Melanocyte of skin (primary cell): Measurements from ENCODE around the gene ALG12. TPM values are rescaled to one million over a fixed set of nuclear protein-coding genes. Genes with fewer than 3 reads are reported as not detected.

Experiments
- small RNA-seq, 2 donors: library from RNA; depleted of rRNA; stranded (forward); fragments of <200 nt; gene quantifications; one replicate each; pipeline ENCODE3, GENCODE V24; 2012
- total RNA-seq, 2 donors: library from RNA; depleted of rRNA; stranded (reverse); fragments of >200 nt; gene quantifications; 2 replicates each; pipeline ENCODE4 v1.2.3, GENCODE V29; 2012

ALG12 gene
- total RNA-seq = 10 to 100 TPM; 25.5 to 35.0 TPM

GRCh38 chr22:49917974-49918910 is at the start of gene ALG12, which contains the start of gene CRELD2:
TSS of gene ALG12 (minus strand) at chr22:49918438. CDS start at chr22:49913765, 4,673 bp downstream.
TSS of gene CRELD2 (plus strand) at chr22:49918634. CDS start at chr22:49918770, 136 bp downstream.

GRCh38 chr22:49960159-49961004 is 42.1 kb upstream of the ALG12 start, which contains the start of gene PIM3:
TSS of gene PIM3 (plus strand) at chr22:49960772. CDS start at chr22:49960948, 176 bp downstream.

GRCh38 chr22:49852898-49853894 is 65.0 kb downstream of the ALG12 start, which contains the start of gene ZBED4:
TSS of gene ZBED4 (plus strand) at chr22:49853844. CDS start at chr22:49883663, 29,819 bp downstream.

Small RNA genes lying within 50 kb of the gene (small RNA-seq; reads per million reads assigned to genes)
- gene MIR6821 = 0.12 to 0.43 reads per million in 2 donors

Other genes starting within 250 kb of the ALG12 start
- gene BRD1, start 90.6 kb downstream of the ALG12 start, total RNA-seq = 10 to 100 TPM; 28.6 to 33.4 TPM
- gene ZBED4, start 64.6 kb downstream of the ALG12 start, total RNA-seq = 10 to 100 TPM; 15.8 to 18.3 TPM
- gene CRELD2, start 196 bp upstream of the ALG12 start, total RNA-seq = 10 to 100 TPM; 39.6 to 64.3 TPM
- 10 to 100 TPM; 44.0 to 65.3 TPM for gene PIM3, start 42.3 kb upstream of the ALG12 start, total RNA-seq
- not detected for gene IL17REL, start 94.3 kb upstream of the ALG12 start, total RNA-seq
- gene TTLL8, start 139.9 kb upstream of the ALG12 start, total RNA-seq = not detected
- not detected for gene MLC1, start 167.0 kb upstream of the ALG12 start, total RNA-seq
- gene MOV10L1, start 171.6 kb upstream of the ALG12 start, total RNA-seq = under 1 TPM in 1 of 2 donors, not detected in 1; 0.34 TPM